ENCODE results near the gene CD8B.
"Not testable (repeated sequence)": the region's sequence is repeated elsewhere in the genome, so short reads cannot be mapped to it uniquely, and the experiment has no call there.

DNA sequence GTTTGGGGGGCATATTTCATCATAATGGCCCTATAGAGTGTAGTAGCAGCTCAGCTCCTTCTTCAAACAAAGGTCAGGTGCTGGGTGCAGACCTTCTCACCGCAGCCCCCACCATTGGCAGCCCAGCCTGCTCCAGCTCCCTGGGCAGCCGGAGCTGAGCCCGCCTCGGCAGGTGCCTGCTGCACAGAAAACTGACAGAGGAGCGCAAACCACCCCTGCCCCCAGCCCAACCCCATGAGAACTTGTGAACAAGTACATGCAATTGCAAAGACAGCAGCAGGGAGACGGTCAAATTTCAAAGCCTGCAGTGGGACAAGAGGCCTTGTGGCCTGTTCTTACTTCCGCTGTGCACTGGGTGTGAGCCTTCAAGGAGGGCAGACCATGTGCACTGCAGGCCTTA is 22.2 kb downstream of the CD8B start:
- not testable (repeated sequence) for TF ChIP-seq CTCF (IDR thresholded peaks at IDR 0.05); POLR2AphosphoS5 (IDR thresholded peaks at IDR 0.05; ENCODE audit: low read depth, low read length); RFX5 (IDR thresholded peaks at IDR 0.05; ENCODE audit: low read length); ZBTB33 (IDR thresholded peaks at IDR 0.05; ENCODE audit: borderline replicate concordance, low read depth)

All from SK-N-SH (cell line).